ENCODE data around the gene GTF3C4.

Gene GTF3C4

GRCh38 chr9:132648283-132648682 is 22.0 kb upstream of the GTF3C4 start:
- no peak for DNase-seq (ENCODE audit: low spot score)

DNA sequence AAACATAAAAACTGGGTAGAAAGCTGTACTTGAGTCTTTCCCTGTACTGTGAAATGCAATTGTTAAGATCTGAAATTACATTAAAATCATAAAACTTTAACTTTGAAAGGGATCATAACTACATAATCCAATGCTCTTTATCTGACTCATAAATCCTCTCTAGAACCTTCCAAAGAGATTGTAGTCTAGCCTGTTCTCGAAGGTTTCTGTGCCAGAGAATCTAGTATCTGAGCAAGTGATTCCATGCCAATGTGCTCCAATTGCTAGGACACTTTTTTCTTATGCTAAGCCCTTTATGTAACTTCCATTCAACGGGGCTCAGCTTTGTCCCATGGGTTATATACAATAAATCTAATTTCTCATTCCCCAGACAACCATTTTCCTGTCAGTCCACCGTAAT is 21.6 kb upstream of the GTF3C4 start:
- DNase-seq (ENCODE audit: low spot score): no peak

DNA sequence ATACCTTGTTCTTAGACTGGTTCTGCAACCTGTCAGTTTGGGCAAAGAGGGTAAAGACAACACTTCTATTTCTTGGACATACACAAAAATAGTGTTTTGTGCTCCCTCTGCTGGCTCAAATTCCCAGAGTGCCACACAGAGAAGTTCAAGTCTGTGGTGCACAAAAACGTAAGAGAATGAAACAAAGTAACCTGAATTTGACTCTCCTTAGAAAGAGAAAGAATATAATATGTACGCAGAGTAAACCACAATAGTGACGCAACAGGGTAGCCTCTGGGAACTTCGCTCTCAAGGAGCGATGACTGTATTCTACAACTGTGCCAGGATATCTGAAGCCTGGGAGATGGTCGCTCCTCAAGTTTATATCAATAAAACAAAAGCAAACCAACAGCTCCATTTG is 19.0 kb upstream of the GTF3C4 start:
- DNase-seq (ENCODE audit: low spot score): no peak

DNA sequence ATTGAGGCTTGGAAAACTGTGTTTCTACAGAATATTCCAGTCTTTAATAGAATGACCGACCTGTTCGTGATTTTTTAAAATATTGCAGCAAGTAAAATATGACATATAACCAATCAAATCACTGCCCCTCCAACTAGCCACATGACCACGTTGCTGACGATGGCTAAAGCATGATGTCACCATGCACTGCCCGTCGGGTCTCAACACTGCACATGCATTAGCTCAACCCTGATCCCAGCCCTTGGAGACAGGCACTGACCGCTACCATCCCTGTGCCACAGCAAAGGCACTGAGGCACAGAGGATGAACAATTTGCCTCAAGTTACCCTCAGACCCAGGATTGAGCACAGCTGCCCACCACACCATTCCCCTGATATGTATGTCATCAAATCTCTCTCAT is 14.0 kb upstream of the GTF3C4 start:
- no peak for DNase-seq (ENCODE audit: low spot score)

DNA sequence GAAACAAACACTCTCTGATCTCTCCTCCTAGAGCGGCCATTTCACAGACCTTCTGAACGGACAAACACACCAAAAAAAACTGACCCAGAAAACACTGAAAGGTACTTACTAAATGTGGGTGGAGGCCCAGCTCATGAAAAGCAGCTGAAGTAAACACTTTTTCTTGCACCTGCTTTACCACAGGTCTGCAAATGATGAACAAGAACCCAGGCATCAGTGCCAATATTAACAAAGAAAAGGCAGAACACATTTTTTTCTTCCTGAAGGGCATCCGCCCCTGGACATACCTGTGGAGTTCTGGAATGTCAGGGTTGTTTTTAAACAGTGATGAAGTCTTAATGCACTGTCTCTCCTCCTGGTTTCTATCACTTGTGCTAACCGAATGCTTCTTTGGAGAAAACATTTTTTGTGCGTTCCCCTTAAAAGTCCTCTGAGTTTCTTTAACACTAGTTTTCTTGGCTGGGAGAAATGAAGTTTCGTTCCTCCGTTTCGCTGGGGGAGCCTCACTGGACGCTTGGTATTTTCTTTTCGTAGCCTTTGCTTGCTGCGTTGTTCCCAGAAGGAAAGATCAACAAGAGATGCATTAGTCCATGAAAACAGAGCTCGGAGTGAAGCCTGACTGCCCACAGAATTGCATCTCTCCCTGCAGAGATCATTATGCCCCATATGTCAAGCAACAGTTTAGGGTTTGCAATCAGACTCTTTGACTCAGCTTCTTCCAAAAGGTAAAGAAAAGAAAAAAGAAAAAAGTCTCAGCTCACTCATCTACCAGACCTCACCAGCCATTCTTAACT is 7.9 kb upstream of the GTF3C4 start:
- DNase-seq (ENCODE audit: low spot score): no peak

DNA sequence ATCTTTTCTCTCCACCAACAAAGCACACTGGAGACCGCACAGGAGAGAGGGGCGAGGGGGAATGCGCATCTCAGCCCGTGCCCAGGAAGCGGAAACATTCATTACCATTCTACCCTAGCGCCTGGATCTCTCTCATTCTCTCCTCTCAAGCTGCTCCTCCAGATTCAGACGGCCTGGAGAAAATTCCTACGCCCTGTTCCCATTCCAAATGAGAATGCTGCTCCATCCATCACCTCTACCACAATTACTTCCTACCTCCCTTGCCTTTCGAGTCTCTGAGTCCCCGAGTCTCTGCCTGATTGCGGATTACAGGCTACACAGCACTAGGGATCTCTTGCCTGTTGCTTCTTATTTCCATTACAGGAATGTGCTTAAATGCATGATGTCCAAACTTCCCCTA is 7.1 kb upstream of the GTF3C4 start:
- no peak for DNase-seq (ENCODE audit: low spot score)

- no peak for DNase-seq (ENCODE audit: low spot score)
Measured at GRCh38 chr9:132663851-132664250, 6.4 kb upstream of the GTF3C4 start.

GRCh38 chr9:132669319-132669697 is 956 bp upstream of the GTF3C4 start:
- DNase-seq (ENCODE audit: low spot score): no peak

- peak; percentile 84 for DNase-seq (ENCODE audit: low spot score)
Measured at GRCh38 chr9:132669698-132670456, 387 bp upstream of the GTF3C4 start, which contains the start of gene DDX31. Gene DDX31 (minus strand): TSS chr9:132669983. CDS start chr9:132669934, 49 bp downstream.

DNA sequence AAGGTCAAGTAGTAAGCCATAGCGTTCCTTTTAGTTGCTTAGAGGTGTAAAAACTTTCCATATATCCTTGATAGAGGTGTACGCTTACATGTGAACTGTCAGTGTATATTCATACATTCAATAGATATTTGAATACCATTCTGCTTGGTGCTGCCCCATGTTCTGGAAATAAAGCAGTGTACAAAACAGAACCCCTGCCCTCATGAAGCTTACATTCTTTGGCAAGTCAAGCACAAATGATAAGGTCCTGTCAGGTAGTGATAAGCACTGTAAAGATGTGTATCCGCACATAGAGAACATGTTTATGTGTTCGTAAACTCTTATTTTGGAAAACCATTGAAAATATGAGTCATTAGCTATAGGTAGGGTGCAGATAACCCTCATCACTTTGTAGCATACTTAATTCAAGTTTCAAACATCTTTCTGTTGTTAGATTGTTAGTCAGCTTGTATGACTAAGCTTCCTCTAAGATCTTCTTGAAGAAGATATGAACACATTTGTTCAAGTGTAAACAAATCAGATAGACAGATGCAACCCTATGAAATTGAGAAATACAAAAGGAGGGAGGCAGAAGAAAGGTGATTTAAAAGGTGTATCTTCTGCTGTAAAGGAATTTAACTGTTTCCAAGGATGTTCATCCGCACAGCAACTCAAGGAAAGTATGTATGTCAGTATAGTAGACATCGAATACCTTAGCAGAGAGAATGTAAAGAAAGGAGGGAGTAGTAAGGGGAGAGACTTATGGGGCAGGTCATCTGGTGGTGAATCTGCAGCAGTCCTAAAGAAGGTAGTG is 1.6 kb downstream of the GTF3C4 start:
- DNase-seq (ENCODE audit: low spot score): no peak

DNA sequence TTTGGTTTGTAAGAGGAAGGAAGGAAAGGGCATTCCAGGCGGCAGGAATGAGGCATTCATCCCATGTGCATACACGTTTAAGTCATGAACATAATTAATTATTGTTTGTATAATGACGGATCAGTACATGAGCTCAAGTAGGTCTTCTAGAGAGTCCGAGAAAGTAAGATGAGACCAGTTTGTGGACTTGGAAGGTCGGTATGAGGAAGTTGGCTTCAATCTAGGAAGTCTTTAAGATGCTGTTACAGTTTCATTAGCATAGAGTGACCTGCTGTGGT is 2.1 kb downstream of the GTF3C4 start:
- DNase-seq (ENCODE audit: low spot score): no peak

GRCh38 chr9:132673355-132673754 is 3.1 kb downstream of the GTF3C4 start:
- no peak for DNase-seq (ENCODE audit: low spot score)

DNA sequence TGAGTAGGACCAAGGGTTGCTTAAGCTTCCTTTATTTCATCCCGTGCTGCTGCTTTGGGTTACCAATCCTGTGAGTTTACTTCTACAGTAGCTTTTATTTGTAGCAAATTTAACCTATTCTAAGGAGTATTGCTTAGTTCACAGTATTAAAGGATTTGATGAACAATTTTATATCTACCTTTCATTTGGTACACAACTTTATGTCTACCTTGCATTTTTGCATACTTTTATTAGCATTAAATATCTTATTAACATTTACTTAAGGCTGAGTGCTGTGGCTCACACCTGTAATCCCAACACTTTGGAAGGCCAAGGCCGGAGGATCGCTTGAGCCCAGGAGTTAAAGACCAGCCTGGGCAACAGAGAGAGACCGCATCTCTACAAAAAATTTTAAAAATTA is 4.2 kb downstream of the GTF3C4 start:
- no peak for DNase-seq (ENCODE audit: low spot score)

DNA sequence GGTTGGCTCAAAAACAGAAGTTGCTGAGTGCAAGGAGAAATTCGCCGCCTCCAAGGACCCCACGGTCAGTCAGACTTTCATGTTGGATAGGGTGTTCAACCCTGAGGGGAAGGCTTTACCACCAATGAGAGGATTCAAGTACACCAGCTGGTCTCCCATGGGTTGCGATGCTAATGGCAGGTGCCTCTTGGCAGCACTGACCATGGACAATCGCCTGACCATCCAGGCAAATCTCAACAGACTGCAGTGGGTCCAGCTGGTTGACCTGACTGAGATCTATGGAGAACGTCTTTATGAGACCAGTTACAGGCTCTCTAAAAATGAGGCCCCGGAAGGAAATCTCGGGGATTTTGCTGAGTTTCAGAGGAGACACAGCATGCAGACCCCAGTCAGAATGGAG is 7.7 kb downstream of the GTF3C4 start:
- no peak for DNase-seq (ENCODE audit: low spot score)

GRCh38 chr9:132679946-132680625 is 9.8 kb downstream of the GTF3C4 start:
- DNase-seq (ENCODE audit: low spot score): no peak

- DNase-seq (ENCODE audit: low spot score): no peak
Measured at GRCh38 chr9:132681561-132681960, 11.3 kb downstream of the GTF3C4 start.

DNA sequence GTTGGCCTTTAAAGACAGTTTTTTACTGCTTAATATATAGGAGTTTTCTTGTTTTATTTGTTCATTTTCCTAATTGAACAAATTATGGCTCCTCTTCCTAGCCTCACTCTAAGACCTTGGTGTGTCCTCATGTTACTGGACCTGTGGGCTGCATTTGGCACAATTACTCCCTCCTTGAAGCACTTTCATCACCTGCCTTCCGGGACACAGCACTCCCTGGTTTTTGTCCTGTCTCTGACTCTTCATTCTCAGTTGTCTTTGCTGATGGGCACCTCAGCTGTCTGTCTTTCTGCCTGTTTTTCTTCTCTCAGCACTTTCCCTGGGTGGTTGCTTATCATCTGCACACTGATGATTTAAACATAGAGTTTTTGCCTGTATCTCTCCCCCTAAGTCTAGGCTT is 13.6 kb downstream of the GTF3C4 start:
- no peak for DNase-seq (ENCODE audit: low spot score)

DNA sequence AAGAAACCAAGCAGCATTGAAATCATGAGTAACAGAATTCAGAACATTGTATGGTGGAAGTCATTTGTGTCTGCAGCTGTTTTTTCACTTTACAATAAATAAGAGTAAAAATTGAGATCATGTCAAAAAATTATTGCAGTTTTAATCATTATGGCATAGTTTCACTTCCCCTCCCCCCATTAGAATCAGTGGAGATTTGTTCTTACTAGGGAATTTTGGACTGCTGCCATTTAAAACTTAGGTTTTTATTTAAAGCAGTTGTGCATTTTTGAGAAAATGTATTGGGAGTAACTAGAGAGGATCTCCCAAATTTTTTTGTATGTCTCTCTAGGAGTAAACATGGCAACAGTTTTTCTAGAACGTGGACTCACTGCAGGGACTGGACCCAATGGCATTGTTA is 20.4 kb downstream of the GTF3C4 start:
- DNase-seq (ENCODE audit: low spot score): no peak

- DNase-seq (ENCODE audit: low spot score): no peak
Measured at GRCh38 chr9:132694144-132694543, 23.9 kb downstream of the GTF3C4 start.

- no peak for DNase-seq (ENCODE audit: low spot score)
Measured at GRCh38 chr9:132697230-132697629, 27.0 kb downstream of the GTF3C4 start.

- no peak for DNase-seq (ENCODE audit: low spot score)
Measured at GRCh38 chr9:132698989-132699388, 28.7 kb downstream of the GTF3C4 start.

DNA sequence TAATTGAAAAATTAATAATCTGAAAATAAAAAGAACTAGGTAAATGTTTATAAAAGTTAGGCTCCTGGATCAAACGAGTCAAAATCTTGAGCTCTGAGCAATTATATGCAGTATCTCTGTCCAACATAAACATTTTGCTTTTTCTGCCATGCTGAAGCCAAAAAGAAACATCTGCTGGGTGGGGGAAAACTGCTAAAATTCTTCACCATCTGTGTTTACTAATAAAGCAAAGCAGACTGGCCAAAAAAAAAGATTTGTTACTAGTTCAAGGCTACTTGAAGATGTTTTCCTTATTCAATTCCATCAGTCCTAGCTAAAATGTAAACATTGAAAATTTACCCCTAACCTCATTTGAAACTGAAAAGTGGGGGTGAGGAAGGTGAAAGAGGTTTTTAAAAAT is 29.7 kb downstream of the GTF3C4 start:
- no peak for DNase-seq (ENCODE audit: low spot score)

Measured in SK-N-DZ (cell line).